ENCODE measurements around the gene ERCC3. TPM values are rescaled to one million over a fixed set of nuclear protein-coding genes. Genes with fewer than 3 reads are reported as not detected.

Gene ERCC3
- total and polyA plus RNA-seq, 2 of the 13 experiments (the other 11 are each of a cell fraction or from before 2014, with no cell fraction given), result 49.7 to 64.6 TPM

GRCh38 chr2:127254386-127254981, 39.5 kb downstream of the ERCC3 start:
- POLR2A ChIA-PET, result no interaction called here

More at GRCh38 chr2:127254386-127254981, 39.5 kb downstream of the ERCC3 start:
- Histone ChIP-seq H3K79me2 (ENCODE audit: insufficient read depth, low read length) (no peaks in the 10 kb centered on the region), H3K4me2 (ENCODE audit: low read depth, low read length) (no peak overlapping the region), H4K20me1 (ENCODE audit: insufficient read depth, low read length) (no peaks in the 10 kb centered on the region), H3K9me3 (ENCODE audit: low read length) (no peaks in the 10 kb centered on the region), H3K9ac (ENCODE audit: insufficient read depth, low read depth, low read length) (no peak overlapping the region), H3K36me3 (replicated peaks in 1 of 2; ENCODE audit: control insufficient read depth in 1 of 2, insufficient read depth in 2 of 2, low read length in 2 of 2) (peaks cover 16 to 31% of the 10 kb centered on the region in 2 experiments; a peak in 4 of 5 replicates), H3K27ac (ENCODE audit: extremely low read length, insufficient read depth, low read length) (no peak overlapping the region), H3K4me1 (ENCODE audit: insufficient read depth, low read length) (peaks cover 5% of the 10 kb centered on the region; the same call in 1 of the 2 replicates), H3K27me3 (ENCODE audit: control insufficient read depth in 1 of 2, insufficient read depth in 2 of 2, low read length in 2 of 2) (no peaks in the 10 kb centered on the region), H2AFZ (ENCODE audit: low read length) (no peak overlapping the region), H3K4me3 (replicated peaks in 1 of 3; ENCODE audit: insufficient read depth in 1 of 3, low read depth in 2 of 3, low read length in 3 of 3) (no peak overlapping the region)
- DNase-seq (ENCODE audit: low spot score) (no peak), ATAC-seq (no peak), FAIRE-seq (peak; percentile 51)
- in situ Hi-C loops (cut with HindIII; ENCODE audit: extremely low pct_ligation_motif_present, low pct_unique_long_range_greater_than_20kb), result no loop called here
- CTCF ChIA-PET (ENCODE audit: low intra/inter-chr PET ratio, low total read pairs), result no interaction called here
- WGBS (ENCODE audit: low lambda C conversion rate), result 86% methylated on average over 7 of the region's 7 CpGs
- TF ChIP-seq ZNF639 (CRISPR knock-in tag; conservative IDR thresholded peaks at IDR 0.05) (no peak), ZBTB40 (IDR thresholded peaks at IDR 0.05) (no peak), ZBTB40 (CRISPR knock-in tag; IDR thresholded peaks at IDR 0.05) (no peak), STAG1 (CRISPR knock-in tag; IDR thresholded peaks at IDR 0.05) (no peak), TAF1 (CRISPR knock-in tag; IDR thresholded peaks at IDR 0.05) (no peak), KDM2A (CRISPR knock-in tag; IDR thresholded peaks at IDR 0.05; ENCODE audit: borderline replicate concordance, low read depth) (no peak), DDIT3 (CRISPR knock-in tag; IDR thresholded peaks at IDR 0.05) (no peak)
- no TSS peak for BruUV-seq (replicated peaks)
- intact Hi-C loops (cut with micrococcal nuclease; ENCODE audit: unreplicated experiment), result no loop called here
